Esophagus muscularis mucosa (tissue), 4 donors: ENCODE data around the gene PCYOX1L. TPM values are rescaled to one million over a fixed set of nuclear protein-coding genes. Genes with fewer than 3 reads are reported as not detected.

Source experiments
- DNase-seq: peaks from one replicate; pipeline ENCODE4 v3.0.0-alpha.2; 2017; ENCODE audit errors: extremely low spot score
- H3K27ac ChIP-seq, 4 donors: fragments of 200-600 bp; sonication (generic); replicated peaks in 1 of 4; 1 replicate in 3 of 4; 2 replicates in 1 of 4; pipeline ENCODE4 v1.5.1; 2016 to 2019; ENCODE audit warnings: mild to moderate bottlenecking in 1 of 4
- H3K27me3 ChIP-seq, 4 donors: fragments of 200-600 bp; sonication (generic); one replicate each; pipeline versions ENCODE4 v1.5.1 to v1.6.0; 2016 to 2019
- H3K36me3 ChIP-seq, 4 donors: fragments of 200-600 bp; sonication (generic); one replicate each; pipeline ENCODE4 v1.5.1; 2016 to 2019
- H3K4me1 ChIP-seq, 4 donors: fragments of 200-600 bp; sonication (generic); one replicate each; pipeline ENCODE4 v1.5.1; 2016 to 2019
- H3K4me3 ChIP-seq, 4 donors: fragments of 200-600 bp; sonication (generic); 1 replicate in 2 of 4; 2 replicates in 2 of 4; pipeline ENCODE4 v1.5.1; 2016 to 2019; ENCODE audit warnings: mild to moderate bottlenecking in 4 of 4, moderate library complexity in 1 of 4
- H3K9me3 ChIP-seq, 4 donors: fragments of 200-600 bp; sonication (generic); 1 replicate in 3 of 4; 2 replicates in 1 of 4; pipeline ENCODE4 v1.5.1; 2016 to 2019
- EP300 ChIP-seq: sonication (generic); formaldehyde crosslinking; IDR thresholded peaks from one replicate; pipeline ENCODE4 v1.6.1; 2017; ENCODE audit warnings: antibody characterized with exemption
- POLR2A ChIP-seq: fragments of 450-650 bp; IDR thresholded peaks from one replicate; pipeline ENCODE4 v1.6.1; 2017; ENCODE audit warnings: antibody characterized with exemption, moderate library complexity, mild to moderate bottlenecking, low read depth
- POLR2AphosphoS5 ChIP-seq, 2 donors: sonication (generic); formaldehyde crosslinking; IDR thresholded peaks; one replicate each; pipeline ENCODE4 v1.6.1; 2017; ENCODE audit warnings: antibody characterized with exemption in 2 of 2
- WGBS: methylation state at CpG from one replicate; pipeline ENCODE4 v1.1.5; 2018; 5-methylcytosine and 5-hydroxymethylcytosine counted together
- intact Hi-C: fragments of 100-400 bp; cut with DNase I; formaldehyde crosslinking; loops from one replicate; pipeline ENCODE4 v1.15.1; 2023
- total RNA-seq, 4 donors: library from RNA; depleted of rRNA; stranded (reverse); fragments of >200 nt; gene quantifications; one replicate each; pipeline versions ENCODE4 v1.1.0 to v1.2.1, GENCODE V29; 2016
- TF ChIP-seq, protein P1 (sequence below), 3 experiments: fragments of 200-600 bp in 2 of 3; fragments of 450-650 bp in 1 of 3; sonication (generic) in 2 of 3; IDR thresholded peaks; one replicate each; pipeline ENCODE4 v1.5.1; 2017 to 2019; ENCODE audit warnings: antibody characterized with exemption in 3 of 3, mild to moderate bottlenecking in 2 of 3, moderate library complexity in 1 of 3

The PCYOX1L gene
- total RNA-seq, 4 donors from 2014 or later, result 4.0 to 5.8 (median 4.7) TPM

DNA sequence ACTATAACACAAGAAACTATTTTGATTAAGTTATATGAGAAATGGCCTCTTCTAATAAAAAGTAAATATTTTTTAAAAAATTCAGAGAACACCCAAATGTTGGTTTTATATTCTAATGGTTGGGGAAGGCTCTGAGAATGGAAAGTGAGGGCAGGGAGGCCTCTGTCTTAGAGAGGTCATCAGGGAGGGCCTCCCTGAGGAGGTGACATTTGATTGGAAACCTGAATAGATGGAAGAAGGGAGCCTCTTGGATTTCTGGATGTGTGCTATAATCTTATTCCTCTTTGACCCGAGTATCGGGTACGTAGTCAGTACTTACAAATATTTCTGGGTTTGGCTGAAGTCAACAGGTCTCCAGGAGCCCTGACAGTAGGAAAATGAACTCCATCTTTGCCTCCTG, 38.7 kb upstream of the PCYOX1L start:
- intact Hi-C loops, result loop anchor here (5.0 kb wide), 1 partner anchor 48 kb away; no protein-coding TSS in a partner anchor
- TF ChIP-seq POLR2A (no peak), POLR2AphosphoS5 (IDR thresholded peaks at IDR 0.05) (no peak), EP300 (no peak)
- TF ChIP-seq, protein P1, sequence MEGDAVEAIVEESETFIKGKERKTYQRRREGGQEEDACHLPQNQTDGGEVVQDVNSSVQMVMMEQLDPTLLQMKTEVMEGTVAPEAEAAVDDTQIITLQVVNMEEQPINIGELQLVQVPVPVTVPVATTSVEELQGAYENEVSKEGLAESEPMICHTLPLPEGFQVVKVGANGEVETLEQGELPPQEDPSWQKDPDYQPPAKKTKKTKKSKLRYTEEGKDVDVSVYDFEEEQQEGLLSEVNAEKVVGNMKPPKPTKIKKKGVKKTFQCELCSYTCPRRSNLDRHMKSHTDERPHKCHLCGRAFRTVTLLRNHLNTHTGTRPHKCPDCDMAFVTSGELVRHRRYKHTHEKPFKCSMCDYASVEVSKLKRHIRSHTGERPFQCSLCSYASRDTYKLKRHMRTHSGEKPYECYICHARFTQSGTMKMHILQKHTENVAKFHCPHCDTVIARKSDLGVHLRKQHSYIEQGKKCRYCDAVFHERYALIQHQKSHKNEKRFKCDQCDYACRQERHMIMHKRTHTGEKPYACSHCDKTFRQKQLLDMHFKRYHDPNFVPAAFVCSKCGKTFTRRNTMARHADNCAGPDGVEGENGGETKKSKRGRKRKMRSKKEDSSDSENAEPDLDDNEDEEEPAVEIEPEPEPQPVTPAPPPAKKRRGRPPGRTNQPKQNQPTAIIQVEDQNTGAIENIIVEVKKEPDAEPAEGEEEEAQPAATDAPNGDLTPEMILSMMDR (IDR thresholded peaks at IDR 0.05), result no peak
- 87% methylated on average over 3 of the region's 3 CpGs for WGBS
- Histone ChIP-seq H3K9me3 (no peaks in the 10 kb centered on the region), H3K27me3 (no peaks in the 10 kb centered on the region), H3K36me3 (peaks cover 0 to 64% (median 8%) of the 10 kb centered on the region in 4 donors), H3K4me3 (no peak overlapping the region), H3K4me1 (peaks cover 24 to 35% (median 28%) of the 10 kb centered on the region in 4 donors), H3K27ac (peak overlapping the region in 1 of 4 donors; percentile 73)
- no peak for DNase-seq

DNA sequence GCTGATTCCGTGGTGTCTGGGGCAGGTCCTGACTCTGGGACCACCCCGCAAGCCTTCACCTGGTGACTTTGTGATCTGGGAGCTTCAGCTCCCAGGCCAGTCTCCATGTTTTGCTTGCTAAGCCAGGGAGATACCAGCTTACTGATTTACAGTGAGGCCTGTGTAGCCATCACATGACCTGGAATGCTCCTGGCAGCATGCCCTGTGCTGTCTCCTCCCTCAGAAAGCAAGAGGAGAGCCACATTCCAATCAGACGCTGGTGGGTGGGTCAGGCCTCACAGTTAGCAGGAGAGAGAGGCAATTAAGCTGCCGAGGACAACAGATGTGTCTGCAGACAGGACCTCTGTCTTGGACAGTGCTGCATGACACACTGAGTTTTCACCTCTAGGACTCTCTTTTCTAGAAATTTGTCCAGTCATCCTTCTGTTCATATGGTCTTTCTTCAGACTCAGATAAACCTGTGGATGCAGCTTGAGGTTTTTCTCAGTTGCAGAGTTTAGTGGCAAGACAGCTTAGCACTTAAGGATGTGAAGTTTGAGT, 37.0 kb upstream of the PCYOX1L start:
- 65% methylated on average over 2 of the region's 4 CpGs for WGBS
- Histone ChIP-seq H3K36me3 (peaks cover 0 to 75% (median 12%) of the 10 kb centered on the region in 4 donors), H3K9me3 (no peaks in the 10 kb centered on the region), H3K4me1 (peaks cover 24 to 41% (median 28%) of the 10 kb centered on the region in 4 donors), H3K4me3 (no peak overlapping the region), H3K27ac (peak overlapping the region; percentile 61 to 73 (median 67)), H3K27me3 (no peaks in the 10 kb centered on the region)
- no peak for DNase-seq
- TF ChIP-seq EP300 (no peak), POLR2A (no peak), POLR2AphosphoS5 (IDR thresholded peaks at IDR 0.05) (peak; percentile 25 to 65)
- TF ChIP-seq, protein P1 (IDR thresholded peaks at IDR 0.05), result no peak
- intact Hi-C loops, result no loop called here

DNA sequence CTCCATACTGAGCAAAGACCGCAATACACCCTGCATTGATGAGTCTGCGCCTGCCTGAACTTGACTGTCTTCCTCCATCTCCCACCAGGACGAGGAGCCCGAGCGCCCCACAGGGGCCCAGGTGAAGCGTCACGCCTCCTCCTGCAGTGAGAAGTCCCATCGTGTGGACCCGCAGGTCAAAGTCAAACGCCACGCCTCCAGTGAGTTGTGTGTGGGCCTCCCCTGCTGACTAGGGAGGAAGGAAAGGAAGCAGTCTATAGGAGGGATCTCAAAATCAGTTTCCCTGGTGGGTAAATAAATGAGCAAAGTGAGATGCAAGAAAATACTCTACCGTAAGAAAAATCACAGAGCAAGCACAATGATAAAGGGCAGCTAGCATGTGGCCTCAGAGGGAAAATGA, 35.3 kb upstream of the PCYOX1L start:
- intact Hi-C loops, result no loop called here
- no peak for DNase-seq
- no peak overlapping the region for H3K4me3 ChIP-seq
- H3K27ac ChIP-seq, result peak overlapping the region in 1 of 4 donors; percentile 13
- peaks cover 17 to 35% (median 23%) of the 10 kb centered on the region in 4 donors for H3K4me1 ChIP-seq
- H3K36me3 ChIP-seq, result peaks cover 0 to 83% (median 12%) of the 10 kb centered on the region in 4 donors
- WGBS, result 84% methylated on average over 10 of the region's 12 CpGs
- H3K9me3 ChIP-seq, result no peaks in the 10 kb centered on the region
- H3K27me3 ChIP-seq, result no peaks in the 10 kb centered on the region
- TF ChIP-seq POLR2A (no peak), EP300 (no peak), POLR2AphosphoS5 (IDR thresholded peaks at IDR 0.05) (no peak)
- TF ChIP-seq, protein P1 (IDR thresholded peaks at IDR 0.05), result no peak

DNA sequence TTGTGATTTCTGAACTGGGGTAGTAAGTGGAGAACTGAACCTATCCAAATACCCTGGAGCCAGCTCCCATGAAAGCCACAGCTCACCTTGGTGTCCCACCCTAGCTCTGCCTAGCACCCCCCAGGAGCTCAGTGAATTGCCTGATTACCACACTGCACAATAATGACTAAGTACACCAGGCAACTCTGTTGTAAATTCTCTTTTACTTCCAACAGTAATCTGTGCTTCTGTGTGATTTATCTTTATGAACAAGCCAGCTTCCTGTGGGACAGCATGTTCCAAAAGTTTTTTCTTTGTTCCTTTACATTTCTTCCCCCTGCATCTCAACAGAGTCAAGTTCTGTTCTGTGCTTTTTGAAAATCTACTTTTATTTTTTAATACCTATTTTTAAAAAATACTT, 34.6 kb upstream of the PCYOX1L start:
- no peak for DNase-seq
- Histone ChIP-seq H3K4me3 (no peak overlapping the region), H3K9me3 (no peaks in the 10 kb centered on the region), H3K4me1 (peaks cover 14 to 35% (median 19%) of the 10 kb centered on the region in 4 donors), H3K36me3 (peaks cover 0 to 83% (median 12%) of the 10 kb centered on the region in 4 donors), H3K27me3 (no peaks in the 10 kb centered on the region), H3K27ac (peak overlapping the region in 1 of 4 donors; percentile 13)
- intact Hi-C loops, result no loop called here
- TF ChIP-seq, protein P1 (IDR thresholded peaks at IDR 0.05), result no peak
- TF ChIP-seq POLR2AphosphoS5 (IDR thresholded peaks at IDR 0.05), result no peak
- TF ChIP-seq EP300, result no peak
- TF ChIP-seq POLR2A, result no peak
